Central memory CD4-positive, alpha-beta T cell (primary cell): ENCODE measurements around the gene ACER3.
"Not testable (repeated sequence)": the region's sequence is repeated elsewhere in the genome, so short reads cannot be mapped to it uniquely, and the experiment has no call there.

ENCODE experiments used
- DNase-seq: peaks from one replicate; pipeline ENCODE4 v3.0.0; 2022

Gene ACER3

GRCh38 chr11:77003963-77004362, 143.2 kb downstream of the ACER3 start:
- DNase-seq = no peak

- DNase-seq = no peak
Observed at GRCh38 chr11:77009533-77010160, 148.9 kb downstream of the ACER3 start.

- no peak for DNase-seq
Observed at GRCh38 chr11:77014669-77015068, 154.0 kb downstream of the ACER3 start.

GRCh38 chr11:77018396-77018924, 157.7 kb downstream of the ACER3 start:
- not testable (repeated sequence) for DNase-seq

GRCh38 chr11:77019976-77020595, 159.4 kb downstream of the ACER3 start:
- no peak for DNase-seq

- no peak for DNase-seq
Observed at GRCh38 chr11:77020734-77021133, 160.0 kb downstream of the ACER3 start.

- DNase-seq = no peak
Observed at GRCh38 chr11:77024745-77025144, 164.0 kb downstream of the ACER3 start.

- no peak for DNase-seq
Observed at GRCh38 chr11:77026221-77026620, 165.5 kb downstream of the ACER3 start.

GRCh38 chr11:77026743-77027142, 166.0 kb downstream of the ACER3 start:
- DNase-seq = no peak

GRCh38 chr11:77027275-77027674, 166.6 kb downstream of the ACER3 start:
- DNase-seq = no peak

- no peak for DNase-seq
Observed at GRCh38 chr11:77029829-77030228, 169.1 kb downstream of the ACER3 start.

- no peak for DNase-seq
Observed at GRCh38 chr11:77030834-77031414, 170.2 kb downstream of the ACER3 start.

- no peak for DNase-seq
Observed at GRCh38 chr11:77031599-77031998, 170.9 kb downstream of the ACER3 start.

- no peak for DNase-seq
Observed at GRCh38 chr11:77035039-77035438, 174.3 kb downstream of the ACER3 start.

- DNase-seq = no peak
Observed at GRCh38 chr11:77035580-77035979, 174.9 kb downstream of the ACER3 start.

- no peak for DNase-seq
Observed at GRCh38 chr11:77036398-77036797, 175.7 kb downstream of the ACER3 start.

GRCh38 chr11:77037057-77037456, 176.3 kb downstream of the ACER3 start:
- DNase-seq = no peak

GRCh38 chr11:77038029-77038824, 177.5 kb downstream of the ACER3 start:
- no peak for DNase-seq

GRCh38 chr11:77038825-77039326, 178.2 kb downstream of the ACER3 start:
- DNase-seq = no peak

GRCh38 chr11:77039491-77040400, 179.0 kb downstream of the ACER3 start:
- DNase-seq = peak; percentile 6

GRCh38 chr11:77040401-77040777, 179.7 kb downstream of the ACER3 start:
- DNase-seq = no peak

- DNase-seq = no peak
Observed at GRCh38 chr11:77040889-77041288, 180.2 kb downstream of the ACER3 start.
